ENCODE results near the gene ARHGEF12.

The ARHGEF12 gene

DNA sequence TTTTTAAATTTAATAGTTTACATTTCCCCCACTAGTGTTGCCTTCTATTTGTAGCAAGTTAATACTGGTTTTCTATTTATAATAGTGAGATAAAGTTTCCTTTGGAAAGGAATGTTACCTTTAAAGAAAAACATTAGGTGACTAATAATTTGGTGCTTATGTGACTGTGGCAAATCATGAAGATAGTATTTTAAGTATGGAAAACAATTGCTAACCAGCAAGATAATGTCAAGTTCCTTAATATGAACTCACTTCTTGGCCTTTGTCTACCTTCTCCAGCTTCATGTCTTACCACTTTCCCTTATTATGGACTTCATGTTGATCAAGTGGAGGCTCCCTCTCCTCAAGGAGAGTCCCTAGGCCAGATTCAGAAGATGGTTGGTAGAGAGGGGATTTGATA lies 27.2 kb downstream of the ARHGEF12 start:
- TF ChIP-seq, protein P1, sequence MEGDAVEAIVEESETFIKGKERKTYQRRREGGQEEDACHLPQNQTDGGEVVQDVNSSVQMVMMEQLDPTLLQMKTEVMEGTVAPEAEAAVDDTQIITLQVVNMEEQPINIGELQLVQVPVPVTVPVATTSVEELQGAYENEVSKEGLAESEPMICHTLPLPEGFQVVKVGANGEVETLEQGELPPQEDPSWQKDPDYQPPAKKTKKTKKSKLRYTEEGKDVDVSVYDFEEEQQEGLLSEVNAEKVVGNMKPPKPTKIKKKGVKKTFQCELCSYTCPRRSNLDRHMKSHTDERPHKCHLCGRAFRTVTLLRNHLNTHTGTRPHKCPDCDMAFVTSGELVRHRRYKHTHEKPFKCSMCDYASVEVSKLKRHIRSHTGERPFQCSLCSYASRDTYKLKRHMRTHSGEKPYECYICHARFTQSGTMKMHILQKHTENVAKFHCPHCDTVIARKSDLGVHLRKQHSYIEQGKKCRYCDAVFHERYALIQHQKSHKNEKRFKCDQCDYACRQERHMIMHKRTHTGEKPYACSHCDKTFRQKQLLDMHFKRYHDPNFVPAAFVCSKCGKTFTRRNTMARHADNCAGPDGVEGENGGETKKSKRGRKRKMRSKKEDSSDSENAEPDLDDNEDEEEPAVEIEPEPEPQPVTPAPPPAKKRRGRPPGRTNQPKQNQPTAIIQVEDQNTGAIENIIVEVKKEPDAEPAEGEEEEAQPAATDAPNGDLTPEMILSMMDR (IDR thresholded peaks at IDR 0.05; ENCODE audit: extremely low read depth, insufficient read depth, missing control alignments), result no peak
- no peak for DNase-seq (ENCODE audit: low spot score)
- in situ Hi-C loops (cut with MboI; ENCODE audit: low pct_unique_long_range_greater_than_20kb, low sequenced_read_pairs, unreplicated experiment), result no loop called here

DNA sequence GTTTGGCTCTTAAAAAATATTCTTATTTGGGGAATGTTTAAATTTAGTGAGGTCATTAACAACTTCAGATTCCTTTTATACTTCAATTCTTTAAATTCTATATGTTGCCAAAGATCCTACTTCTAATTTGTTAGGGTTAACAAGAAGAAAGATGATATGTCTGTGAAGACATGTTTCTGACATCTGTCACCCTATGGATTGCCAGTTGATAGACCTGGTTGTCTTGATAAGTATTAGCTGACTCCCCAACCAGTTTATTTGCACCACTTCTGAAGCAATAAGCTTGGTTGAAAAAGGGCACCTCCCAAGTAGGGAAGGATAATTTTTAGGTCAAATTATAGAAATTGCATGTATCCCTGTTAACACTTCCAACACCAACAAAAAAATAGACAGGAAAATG lies 29.3 kb downstream of the ARHGEF12 start:
- in situ Hi-C loops (cut with MboI; ENCODE audit: low pct_unique_long_range_greater_than_20kb, low sequenced_read_pairs, unreplicated experiment), result no loop called here
- TF ChIP-seq, protein P1 (IDR thresholded peaks at IDR 0.05; ENCODE audit: extremely low read depth, insufficient read depth, missing control alignments), result no peak
- no peak for DNase-seq (ENCODE audit: low spot score)

DNA sequence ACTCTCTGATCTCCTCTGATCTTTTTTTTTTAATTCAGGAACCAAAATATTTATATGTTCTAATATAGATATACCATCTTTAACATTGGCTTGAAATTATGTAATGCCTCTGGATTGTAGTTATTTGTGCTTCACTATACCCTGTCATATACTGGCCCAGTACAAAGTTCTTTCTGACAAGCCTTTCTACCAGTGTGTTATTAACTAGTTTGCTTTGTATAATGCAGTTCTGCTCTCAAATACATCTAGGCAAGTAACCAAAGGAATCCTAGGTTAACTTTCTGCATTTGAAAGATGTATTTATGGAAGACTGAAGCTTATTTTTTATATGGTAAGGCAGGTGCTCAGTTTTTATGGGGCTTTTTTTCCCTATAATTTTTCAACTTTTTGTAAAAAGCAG lies 36.1 kb downstream of the ARHGEF12 start:
- in situ Hi-C loops (cut with MboI; ENCODE audit: low pct_unique_long_range_greater_than_20kb, low sequenced_read_pairs, unreplicated experiment), result no loop called here
- TF ChIP-seq, protein P1 (IDR thresholded peaks at IDR 0.05; ENCODE audit: extremely low read depth, insufficient read depth, missing control alignments), result no peak
- DNase-seq (ENCODE audit: low spot score), result no peak

DNA sequence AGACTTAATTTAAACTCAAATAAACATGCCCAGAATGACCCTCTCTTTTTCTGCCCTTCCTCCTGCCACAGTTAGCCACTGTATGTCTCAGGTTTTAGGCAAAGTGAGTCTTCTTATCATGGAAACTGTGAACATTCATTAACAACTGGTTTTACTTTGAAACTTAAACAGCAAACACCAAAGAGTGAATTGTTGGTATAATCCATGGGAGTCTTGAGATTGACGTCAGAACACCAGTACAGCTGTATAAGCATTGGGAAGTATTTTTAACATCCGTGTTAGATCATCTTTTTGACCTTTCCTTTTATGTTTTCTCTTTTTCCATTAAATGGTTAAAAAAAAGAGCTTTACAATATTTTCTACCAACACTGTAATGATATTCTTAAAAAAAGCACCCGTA lies 38.9 kb downstream of the ARHGEF12 start:
- in situ Hi-C loops (cut with MboI; ENCODE audit: low pct_unique_long_range_greater_than_20kb, low sequenced_read_pairs, unreplicated experiment), result no loop called here
- no peak for DNase-seq (ENCODE audit: low spot score)
- TF ChIP-seq, protein P1 (IDR thresholded peaks at IDR 0.05; ENCODE audit: extremely low read depth, insufficient read depth, missing control alignments), result no peak

DNA sequence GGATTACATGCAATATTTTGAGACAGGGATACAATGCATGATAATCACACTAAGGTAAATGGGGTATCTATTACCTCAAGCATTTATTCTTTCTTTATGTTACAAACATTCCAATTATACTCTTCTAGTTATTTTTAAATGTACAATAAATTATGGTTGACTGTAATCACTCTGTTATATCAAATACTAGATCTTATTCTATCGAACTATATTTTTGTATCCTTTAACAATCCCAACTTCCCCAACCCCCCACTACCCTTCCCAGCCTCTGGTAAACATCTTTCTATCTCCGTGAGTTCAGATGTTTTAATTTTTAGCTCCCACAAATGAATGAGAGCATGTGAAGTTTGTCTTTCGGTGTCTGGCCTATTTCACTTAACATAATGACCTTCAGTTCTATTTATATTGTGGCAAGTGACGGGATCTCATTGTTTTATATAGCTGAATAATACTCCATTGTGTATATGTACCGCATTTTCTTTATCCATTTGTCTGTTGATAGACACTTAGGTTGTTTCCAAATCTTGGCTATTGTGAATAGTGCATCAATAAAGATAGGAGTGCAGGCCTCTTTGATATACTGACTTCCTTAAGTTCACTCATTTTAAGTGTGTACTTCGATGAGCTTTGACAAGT lies 40.5 kb downstream of the ARHGEF12 start:
- in situ Hi-C loops (cut with MboI; ENCODE audit: low pct_unique_long_range_greater_than_20kb, low sequenced_read_pairs, unreplicated experiment), result no loop called here
- no peak for DNase-seq (ENCODE audit: low spot score)
- TF ChIP-seq, protein P1 (IDR thresholded peaks at IDR 0.05; ENCODE audit: extremely low read depth, insufficient read depth, missing control alignments), result no peak

DNA sequence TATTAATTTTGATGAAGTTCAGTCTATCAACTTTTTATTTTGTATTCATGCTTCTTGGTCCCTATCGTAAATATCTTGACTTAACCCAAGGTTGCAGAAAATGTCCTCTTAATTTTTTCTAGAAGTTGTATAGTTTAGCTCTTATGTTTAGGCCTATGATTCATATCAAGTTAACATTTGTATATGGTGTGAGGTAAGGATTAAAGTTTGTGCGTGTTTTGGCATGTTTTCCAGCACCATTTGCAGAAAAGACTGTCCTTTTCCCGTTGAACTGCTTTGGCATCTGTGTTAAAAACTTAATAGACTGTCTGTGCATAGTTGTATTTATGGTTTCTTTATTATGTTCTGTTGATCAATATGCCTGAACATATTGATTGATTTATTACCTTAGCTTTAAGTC lies 42.3 kb downstream of the ARHGEF12 start:
- TF ChIP-seq, protein P1 (IDR thresholded peaks at IDR 0.05; ENCODE audit: extremely low read depth, insufficient read depth, missing control alignments), result no peak
- no peak for DNase-seq (ENCODE audit: low spot score)
- in situ Hi-C loops (cut with MboI; ENCODE audit: low pct_unique_long_range_greater_than_20kb, low sequenced_read_pairs, unreplicated experiment), result no loop called here
